Activated T-cell treated with anti-CD3 and anti-CD28 coated beads, Interleukin-2, amount 50 U/mL, for 24 hours (primary cell): ENCODE data around the gene GCFC2.

Experiments used
- DNase-seq: peaks from one replicate; pipeline ENCODE4 v3.0.0-alpha.2; 2020
- H3K27ac Mint-ChIP-seq: 2 replicates; pipeline ENCODE4 v1.8.0; 2020; ENCODE audit warnings: mild to moderate bottlenecking, mixed read lengths
- H3K27me3 Mint-ChIP-seq: 2 replicates; pipeline ENCODE4 v1.8.0; 2020; ENCODE audit warnings: mixed read lengths
- H3K36me3 Mint-ChIP-seq: 2 replicates; pipeline ENCODE4 v1.8.0; 2020; ENCODE audit warnings: low read depth, mixed read lengths
- H3K4me1 Mint-ChIP-seq: 2 replicates; pipeline ENCODE4 v1.8.0; 2020; ENCODE audit warnings: low read depth, mixed read lengths
- H3K4me3 Mint-ChIP-seq: 2 replicates; pipeline ENCODE4 v1.8.0; 2020; ENCODE audit warnings: mild to moderate bottlenecking, moderate library complexity, mixed read lengths
- H3K9me3 Mint-ChIP-seq: 2 replicates; pipeline ENCODE4 v1.8.0; 2020; ENCODE audit warnings: mixed read lengths

GCFC2 gene

DNA sequence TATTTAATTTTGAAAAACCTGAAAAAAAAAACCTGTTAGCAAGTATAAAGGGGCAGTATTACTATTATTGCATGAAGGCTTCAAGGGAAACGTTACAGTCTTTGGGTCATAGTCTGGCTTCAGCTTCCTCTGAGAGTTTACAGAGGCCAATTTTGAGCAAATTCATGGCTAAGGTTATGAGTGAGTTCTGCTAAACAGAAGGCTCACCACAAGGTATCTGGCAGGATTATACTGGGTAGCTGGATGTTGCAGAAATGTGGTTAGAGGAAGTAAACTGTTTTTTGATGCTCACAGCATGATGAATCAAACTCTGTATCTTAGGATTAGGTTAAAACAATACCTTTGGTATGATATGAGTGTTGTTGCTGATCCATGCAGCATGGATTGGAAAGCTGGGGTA, 54.9 kb downstream of the GCFC2 start:
- peaks cover 19% of the 10 kb centered on the region for H3K9me3 Mint-ChIP-seq
- peaks cover 29% of the 10 kb centered on the region for H3K4me1 Mint-ChIP-seq
- H3K27me3 Mint-ChIP-seq = no peaks in the 10 kb centered on the region
- H3K27ac Mint-ChIP-seq = no peak overlapping the region
- no peak for DNase-seq
- peaks cover 97% of the 10 kb centered on the region for H3K36me3 Mint-ChIP-seq
- H3K4me3 Mint-ChIP-seq = no peak overlapping the region

DNA sequence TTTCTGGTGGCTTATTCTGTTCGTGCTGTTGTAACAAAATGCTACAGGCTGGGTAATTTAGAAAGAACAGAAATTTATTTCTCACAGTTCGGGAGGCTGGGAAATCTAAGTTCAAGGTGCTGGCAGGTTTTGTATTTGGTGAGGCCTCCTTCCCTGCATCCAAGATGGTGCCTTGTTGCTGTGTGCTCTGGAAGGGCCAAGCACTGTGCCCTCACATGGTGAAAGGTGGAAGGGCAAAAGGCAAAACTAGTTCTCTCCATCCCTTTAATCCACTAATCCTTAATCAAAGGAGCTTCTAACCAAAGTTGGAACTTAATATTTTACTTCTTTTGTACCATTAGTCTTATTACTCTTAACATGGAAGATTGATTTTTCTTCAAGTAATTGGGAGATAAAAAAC, 56.7 kb downstream of the GCFC2 start:
- H3K27ac Mint-ChIP-seq = no peak overlapping the region
- H3K9me3 Mint-ChIP-seq = peaks cover 7% of the 10 kb centered on the region
- no peak for DNase-seq
- peaks cover 97% of the 10 kb centered on the region for H3K36me3 Mint-ChIP-seq
- no peaks in the 10 kb centered on the region for H3K27me3 Mint-ChIP-seq
- H3K4me3 Mint-ChIP-seq = no peak overlapping the region
- H3K4me1 Mint-ChIP-seq = peaks cover 39% of the 10 kb centered on the region

DNA sequence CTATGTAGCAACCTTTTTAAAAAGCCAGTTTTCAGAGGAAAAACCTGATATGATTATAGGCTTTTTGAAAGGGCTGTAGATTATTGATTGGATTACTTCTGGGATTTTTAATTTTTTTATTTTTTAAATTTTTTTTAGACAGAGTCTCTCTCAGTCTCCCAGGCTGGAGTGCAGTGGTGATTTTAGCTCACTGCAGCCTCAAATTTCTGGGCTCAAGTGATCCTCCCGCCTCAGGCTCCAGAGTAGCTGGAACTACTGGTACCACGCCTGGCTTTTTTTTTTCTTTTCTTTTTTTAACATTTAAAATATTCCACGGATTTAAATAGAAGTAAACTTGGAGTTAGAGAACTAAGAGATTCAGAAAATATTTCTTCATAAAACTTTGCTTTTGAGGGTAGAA, 62.9 kb downstream of the GCFC2 start:
- Mint-ChIP-seq H3K9me3 (no peaks in the 10 kb centered on the region), H3K4me3 (peak overlapping the region; percentile 94), H3K27ac (peak overlapping the region; percentile 96), H3K27me3 (no peaks in the 10 kb centered on the region), H3K4me1 (peaks cover 45% of the 10 kb centered on the region), H3K36me3 (peaks cover 59% of the 10 kb centered on the region)
- no peak for DNase-seq

DNA sequence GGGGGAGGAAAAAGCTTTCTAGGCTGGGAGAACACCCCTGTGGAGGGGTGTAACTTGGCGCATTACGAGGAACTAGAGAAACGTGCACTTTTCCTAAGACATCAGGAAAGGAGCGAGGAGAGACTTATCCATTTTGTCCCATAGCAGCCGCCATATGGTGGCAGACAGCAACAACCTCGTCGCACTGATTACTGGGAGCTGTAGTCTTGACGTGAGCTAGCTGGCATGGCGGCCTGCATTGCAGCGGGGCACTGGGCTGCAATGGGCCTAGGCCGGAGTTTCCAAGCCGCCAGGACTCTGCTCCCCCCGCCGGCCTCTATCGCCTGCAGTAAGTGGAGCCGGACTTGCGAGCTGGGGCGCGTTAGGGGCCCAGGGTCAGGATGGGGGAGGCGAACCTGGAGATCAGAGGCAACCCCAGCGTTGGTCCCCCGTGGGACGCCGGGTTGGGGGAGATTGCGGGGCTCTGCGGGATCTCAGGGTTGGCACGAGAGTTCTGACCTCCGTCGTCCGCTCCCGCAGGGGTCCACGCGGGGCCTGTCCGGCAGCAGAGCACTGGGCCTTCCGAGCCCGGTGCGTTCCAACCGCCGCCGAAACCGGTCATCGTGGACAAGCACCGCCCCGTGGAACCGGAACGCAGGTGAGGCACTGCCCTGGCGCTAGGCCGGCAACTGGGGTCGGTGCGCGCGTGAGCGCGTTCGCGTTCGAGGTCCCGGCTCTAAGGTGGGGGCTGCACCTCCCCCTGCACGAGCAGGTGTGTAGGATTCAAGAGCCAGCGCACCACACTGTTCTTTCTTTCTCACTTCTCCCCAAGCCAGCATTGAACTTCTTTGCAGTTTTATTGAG, 63.9 kb downstream of the GCFC2 start, which contains the start of gene MRPL19:
Gene MRPL19, plus strand, starts transcription at position 201 of the 843 bp plus-strand sequence. Its CDS starts 25 bp downstream, at position 226.
- DNase-seq = peak; percentile 82
- peak within 1 kb of the TSS; percentile 94 for H3K4me3 Mint-ChIP-seq
- H3K27me3 Mint-ChIP-seq = no peaks in the 10 kb centered on the region
- peak within 1 kb of the TSS; percentile 96 for H3K27ac Mint-ChIP-seq
- H3K4me1 Mint-ChIP-seq = peaks cover 40% of the 10 kb centered on the region
- peaks cover 50% of the 10 kb centered on the region for H3K36me3 Mint-ChIP-seq
- H3K9me3 Mint-ChIP-seq = no peaks in the 10 kb centered on the region

DNA sequence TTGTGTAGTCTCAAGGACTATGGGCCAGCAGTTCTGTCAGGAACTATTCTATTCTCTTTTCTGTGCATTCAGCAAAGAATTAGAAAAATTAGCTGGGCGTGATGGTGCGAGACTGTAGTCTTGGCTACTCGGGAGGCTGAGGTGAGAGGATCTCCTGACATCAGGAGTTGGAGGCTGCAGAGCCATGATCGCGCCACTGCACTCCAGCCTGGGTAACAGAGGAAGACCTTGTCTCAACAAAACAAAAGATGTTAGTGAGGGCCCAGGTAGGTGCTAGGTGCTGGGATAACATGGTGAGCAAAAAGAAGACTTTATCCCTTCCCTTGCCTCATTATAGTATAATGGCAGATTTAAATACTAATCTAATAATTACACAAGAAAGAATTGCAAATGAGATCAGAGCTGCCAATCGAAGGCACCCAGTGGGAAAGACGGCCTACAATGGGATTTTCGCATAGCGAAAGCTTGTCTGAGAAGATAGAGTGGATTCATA, 64.6 kb downstream of the GCFC2 start:
- H3K9me3 Mint-ChIP-seq = no peaks in the 10 kb centered on the region
- peak overlapping the region; percentile 96 for H3K27ac Mint-ChIP-seq
- H3K36me3 Mint-ChIP-seq = peaks cover 44% of the 10 kb centered on the region
- no peaks in the 10 kb centered on the region for H3K27me3 Mint-ChIP-seq
- H3K4me3 Mint-ChIP-seq = peak overlapping the region; percentile 94
- no peak for DNase-seq
- peaks cover 37% of the 10 kb centered on the region for H3K4me1 Mint-ChIP-seq

DNA sequence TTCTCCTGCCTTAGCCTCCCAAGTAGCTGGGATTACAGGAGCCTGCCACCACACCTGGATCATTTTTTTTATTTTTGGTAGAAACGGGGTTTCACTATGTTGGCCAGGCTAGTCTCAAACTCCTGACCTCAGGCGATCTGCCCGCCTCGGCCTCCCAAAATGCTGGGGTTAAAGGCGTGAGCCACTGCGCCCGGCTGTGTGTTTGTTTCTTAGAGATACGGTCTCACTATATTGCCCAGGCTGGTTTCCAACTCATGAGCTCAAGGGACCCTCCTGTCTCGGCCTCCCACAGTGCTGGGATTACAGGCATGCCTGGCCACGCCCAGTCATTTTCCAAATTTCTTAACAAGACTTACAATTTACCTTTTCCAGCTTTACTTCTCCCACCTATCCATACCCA, 65.1 kb downstream of the GCFC2 start:
- no peak for DNase-seq
- Mint-ChIP-seq H3K27ac (no peak overlapping the region), H3K4me3 (peak overlapping the region; percentile 94)

DNA sequence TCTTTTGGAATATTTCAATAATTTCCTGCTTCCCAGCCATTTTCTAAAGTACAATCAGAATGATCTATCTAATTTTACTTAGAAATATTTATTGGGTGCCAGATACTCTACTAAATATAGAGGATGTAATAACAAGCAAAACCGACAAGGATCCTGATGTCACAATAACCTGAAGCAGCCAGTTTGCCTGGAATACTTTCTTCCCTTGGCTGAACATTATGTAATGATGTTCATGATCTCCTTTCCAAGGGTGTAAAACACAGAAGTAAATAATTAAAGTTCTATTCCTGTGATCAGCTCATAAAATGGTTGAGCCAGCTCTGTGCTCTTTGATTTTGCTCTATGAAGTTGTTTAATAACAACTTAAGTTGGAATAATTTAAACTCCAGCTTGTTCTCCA, 66.7 kb downstream of the GCFC2 start:
- H3K27me3 Mint-ChIP-seq = peaks cover 7% of the 10 kb centered on the region
- H3K4me3 Mint-ChIP-seq = no peak overlapping the region
- no peak overlapping the region for H3K27ac Mint-ChIP-seq
- no peak for DNase-seq
- peaks cover 22% of the 10 kb centered on the region for H3K36me3 Mint-ChIP-seq
- H3K9me3 Mint-ChIP-seq = no peaks in the 10 kb centered on the region
- H3K4me1 Mint-ChIP-seq = peaks cover 28% of the 10 kb centered on the region

More for the DNA sequence above, 65.1 kb downstream of the GCFC2 start:
- peaks cover 40% of the 10 kb centered on the region for H3K4me1 Mint-ChIP-seq
- peaks cover 39% of the 10 kb centered on the region for H3K36me3 Mint-ChIP-seq
- no peaks in the 10 kb centered on the region for H3K27me3 Mint-ChIP-seq
- H3K9me3 Mint-ChIP-seq = no peaks in the 10 kb centered on the region

DNA sequence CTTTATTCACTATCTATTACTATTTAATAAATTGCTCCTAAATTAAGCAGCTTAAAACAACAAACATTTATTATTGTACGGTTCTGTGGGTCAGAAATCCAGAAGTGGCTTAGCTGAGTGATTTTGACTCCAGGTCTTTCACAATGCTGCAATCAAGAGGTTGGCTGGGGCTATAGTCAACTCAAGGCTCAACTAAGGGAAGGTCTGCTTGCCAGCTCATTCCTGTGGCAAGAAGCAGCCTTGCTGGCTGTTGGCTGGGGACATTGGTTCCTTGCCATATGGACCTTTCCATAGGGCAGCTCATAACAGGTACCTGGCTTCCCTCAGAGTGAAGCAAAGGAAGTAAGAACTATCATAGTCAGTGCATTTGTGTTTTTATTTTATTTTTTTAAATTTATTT, 69.1 kb downstream of the GCFC2 start:
- Mint-ChIP-seq H3K27me3 (peaks cover 22% of the 10 kb centered on the region), H3K36me3 (peaks cover under 1% of the 10 kb centered on the region), H3K9me3 (no peaks in the 10 kb centered on the region), H3K4me3 (no peak overlapping the region), H3K27ac (no peak overlapping the region), H3K4me1 (peaks cover 12% of the 10 kb centered on the region)
- no peak for DNase-seq

DNA sequence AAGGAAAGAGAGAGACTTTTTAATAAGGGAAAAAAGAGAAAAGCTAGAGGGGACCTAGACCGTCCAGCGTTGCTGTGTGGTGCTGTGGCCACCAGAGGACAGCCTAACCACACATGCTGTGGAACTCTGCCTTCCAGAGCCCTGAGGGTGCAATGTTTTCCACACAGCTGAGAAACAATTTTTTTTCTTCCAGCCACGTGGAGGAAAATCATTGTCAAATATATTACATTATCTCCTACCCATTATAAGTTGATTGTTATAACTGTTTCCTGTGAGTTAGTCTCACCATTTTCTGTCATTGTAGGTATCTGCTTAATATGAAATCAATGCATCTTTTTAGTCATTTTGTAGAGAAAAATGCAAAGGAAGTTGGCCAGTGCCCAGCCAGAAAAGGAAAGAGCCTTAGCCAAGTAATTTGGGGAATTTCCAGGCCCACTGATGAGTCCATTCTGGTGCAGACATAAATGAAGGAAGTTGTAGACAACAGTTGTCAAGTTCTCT, 70.0 kb downstream of the GCFC2 start:
- Mint-ChIP-seq H3K4me3 (no peak overlapping the region), H3K9me3 (no peaks in the 10 kb centered on the region), H3K4me1 (peaks cover 6% of the 10 kb centered on the region), H3K36me3 (no peaks in the 10 kb centered on the region), H3K27me3 (peaks cover 29% of the 10 kb centered on the region), H3K27ac (no peak overlapping the region)
- DNase-seq = peak; percentile 61

DNA sequence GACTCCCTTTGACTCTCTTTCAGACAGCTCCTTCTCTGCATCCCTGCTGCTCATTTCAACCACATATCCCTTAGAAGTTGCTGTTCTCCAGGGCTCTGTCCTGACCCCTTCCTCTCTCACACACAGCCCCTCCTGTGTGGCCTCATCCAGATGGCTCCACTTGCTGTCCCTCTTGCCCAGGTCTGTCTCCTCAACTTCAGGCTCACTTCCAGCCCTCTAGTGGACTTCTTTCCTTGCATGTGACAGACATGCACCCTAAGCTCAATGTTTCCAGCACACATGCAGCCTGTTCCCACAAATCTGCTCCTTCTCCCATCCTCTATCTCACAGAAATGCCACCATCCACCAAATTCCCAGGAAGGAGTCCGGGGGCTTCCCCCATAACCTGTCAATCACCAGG, 73.1 kb downstream of the GCFC2 start:
- H3K9me3 Mint-ChIP-seq = no peaks in the 10 kb centered on the region
- no peak overlapping the region for H3K4me3 Mint-ChIP-seq
- H3K27me3 Mint-ChIP-seq = peaks cover 30% of the 10 kb centered on the region
- H3K36me3 Mint-ChIP-seq = no peaks in the 10 kb centered on the region
- H3K27ac Mint-ChIP-seq = no peak overlapping the region
- DNase-seq = no peak
- H3K4me1 Mint-ChIP-seq = peaks cover 6% of the 10 kb centered on the region

DNA sequence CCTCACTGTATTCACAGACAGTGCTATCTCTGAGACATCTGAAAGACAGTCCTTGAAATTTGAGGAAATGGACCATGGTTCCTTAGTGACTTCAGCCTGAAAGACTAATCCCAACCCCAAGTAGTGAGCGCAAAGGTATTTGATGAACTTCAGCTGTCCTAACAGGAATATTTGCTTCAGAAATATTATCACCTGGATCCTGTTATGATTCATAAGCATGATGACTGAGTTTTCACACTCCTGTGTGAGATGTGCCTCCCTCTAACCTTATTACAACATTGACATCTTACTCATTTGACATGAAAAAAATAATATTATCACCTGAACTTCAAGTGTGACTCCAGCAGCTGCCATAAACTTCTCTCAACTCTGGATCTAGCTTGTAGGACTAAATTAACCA, 75.8 kb downstream of the GCFC2 start:
- Mint-ChIP-seq H3K4me3 (no peak overlapping the region), H3K4me1 (no peaks in the 10 kb centered on the region), H3K27ac (no peak overlapping the region), H3K9me3 (no peaks in the 10 kb centered on the region), H3K27me3 (peaks cover 41% of the 10 kb centered on the region), H3K36me3 (no peaks in the 10 kb centered on the region)
- DNase-seq = no peak

DNA sequence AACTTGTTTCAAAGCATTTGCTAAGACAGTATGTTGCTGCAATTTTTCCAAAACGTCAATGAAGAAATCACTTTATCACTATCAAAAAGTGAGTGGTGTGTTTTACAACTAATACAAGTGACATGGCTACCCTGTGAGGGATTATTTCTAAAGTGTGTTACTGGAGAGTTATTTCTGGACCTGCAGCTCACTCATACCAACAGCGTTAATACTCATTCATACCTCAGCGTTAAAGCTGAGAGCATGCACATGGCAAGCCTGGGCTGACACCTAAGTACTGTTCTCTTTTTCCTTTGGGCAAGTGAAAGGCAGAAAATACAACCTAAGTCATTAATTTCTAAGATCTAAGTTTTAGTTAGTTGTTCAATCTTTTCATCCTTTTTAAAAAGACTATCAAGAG, 77.1 kb downstream of the GCFC2 start:
- no peak for DNase-seq
- Mint-ChIP-seq H3K36me3 (no peaks in the 10 kb centered on the region), H3K4me3 (no peak overlapping the region), H3K4me1 (no peaks in the 10 kb centered on the region), H3K27ac (no peak overlapping the region), H3K27me3 (peaks cover 38% of the 10 kb centered on the region), H3K9me3 (no peaks in the 10 kb centered on the region)

DNA sequence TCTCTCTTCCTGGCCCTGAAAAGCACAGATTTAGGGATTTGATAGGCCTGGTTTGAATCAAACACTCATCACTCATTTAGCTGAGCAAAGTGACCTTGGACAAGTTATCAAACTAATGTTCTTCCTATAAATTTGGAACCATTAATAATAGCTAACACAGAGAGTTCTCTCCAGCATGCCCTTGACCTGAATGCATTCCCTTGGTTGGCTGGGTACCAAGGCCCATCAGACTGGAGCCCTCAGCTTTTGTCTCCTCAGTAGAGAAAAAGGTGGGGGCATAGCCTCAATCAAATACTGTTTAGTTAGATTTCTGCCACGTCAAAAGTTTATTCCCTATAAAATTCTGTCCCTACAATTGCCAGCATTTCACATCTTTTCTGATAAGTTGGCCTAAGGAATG, 77.9 kb downstream of the GCFC2 start:
- Mint-ChIP-seq H3K36me3 (no peaks in the 10 kb centered on the region), H3K9me3 (no peaks in the 10 kb centered on the region), H3K27me3 (peaks cover 32% of the 10 kb centered on the region), H3K27ac (no peak overlapping the region), H3K4me1 (peaks cover 1% of the 10 kb centered on the region), H3K4me3 (no peak overlapping the region)
- DNase-seq = no peak

DNA sequence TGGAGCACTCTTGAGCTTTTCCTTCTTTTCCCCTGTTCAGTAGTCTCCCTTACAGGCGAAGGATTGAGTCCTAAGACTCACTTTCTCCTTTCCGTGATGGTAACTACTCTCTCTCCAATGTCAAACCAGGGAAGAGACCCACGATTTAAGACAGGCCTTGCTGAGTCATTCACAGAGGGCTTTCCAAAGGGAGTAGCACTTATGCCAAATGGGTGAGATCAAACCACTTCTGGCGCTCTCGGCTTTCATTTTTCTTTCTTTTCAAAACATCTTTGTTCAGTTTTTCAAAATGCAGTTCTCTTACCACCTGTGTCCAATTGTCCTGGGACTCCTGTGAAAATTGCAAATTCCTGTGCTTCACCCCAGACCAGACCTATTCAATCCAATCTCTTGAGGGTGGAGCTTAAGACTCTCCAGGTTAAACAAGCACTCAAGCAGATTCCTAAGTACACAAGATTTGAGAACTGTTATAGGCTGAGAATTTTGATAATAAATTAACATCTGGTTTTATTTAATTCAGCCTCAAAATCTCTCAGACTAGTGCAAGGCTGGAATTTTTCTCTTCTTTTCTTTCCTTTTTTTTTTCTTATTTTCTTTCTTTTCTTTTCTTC, 78.5 kb downstream of the GCFC2 start:
- H3K4me3 Mint-ChIP-seq = no peak overlapping the region
- H3K4me1 Mint-ChIP-seq = peaks cover 1% of the 10 kb centered on the region
- no peak for DNase-seq
- no peaks in the 10 kb centered on the region for H3K9me3 Mint-ChIP-seq
- H3K27ac Mint-ChIP-seq = no peak overlapping the region
- no peaks in the 10 kb centered on the region for H3K36me3 Mint-ChIP-seq
- H3K27me3 Mint-ChIP-seq = peaks cover 27% of the 10 kb centered on the region
